Thyroid gland (tissue), 4 donors: ENCODE data around the gene DEFB132. TPM values are rescaled to one million over a fixed set of nuclear protein-coding genes. Genes with fewer than 3 reads are reported as not detected.
"Not testable (repeated sequence)": the region's sequence is repeated elsewhere in the genome, so short reads cannot be mapped to it uniquely, and the experiment has no call there.

ENCODE experiments used
- DNase-seq, 2 donors: peaks; one replicate each; pipeline ENCODE4 v3.0.0-alpha.2; 2019
- H3K27ac ChIP-seq, 3 donors: fragments of 200-600 bp; sonication (generic); 1 replicate in 2 of 3; 2 replicates in 1 of 3; pipeline ENCODE4 v1.5.1; 2016 to 2019; ENCODE audit warnings: mild to moderate bottlenecking in 1 of 3, moderate library complexity in 1 of 3
- H3K27me3 ChIP-seq: fragments of 200-600 bp; sonication (generic); one replicate; pipeline ENCODE4 v1.5.1; 2019
- H3K36me3 ChIP-seq, 2 donors: fragments of 200-600 bp; sonication (generic); one replicate each; pipeline ENCODE4 v1.5.1; 2016 to 2019
- H3K4me1 ChIP-seq, 2 donors: fragments of 200-600 bp; sonication (generic); one replicate each; pipeline ENCODE4 v1.5.1; 2017 to 2019
- H3K4me3 ChIP-seq, 3 donors: fragments of 200-600 bp; sonication (generic); replicated peaks in 1 of 3; 1 replicate in 2 of 3; 2 replicates in 1 of 3; pipeline ENCODE4 v1.5.1; 2016; ENCODE audit warnings: mild to moderate bottlenecking in 1 of 3
- H3K9me3 ChIP-seq: fragments of 200-600 bp; sonication (generic); one replicate; pipeline ENCODE4 v1.5.1; 2017
- POLR2A ChIP-seq, 2 donors: fragments of 450-650 bp; IDR thresholded peaks; one replicate each; pipeline ENCODE4 v1.6.1; 2017; ENCODE audit warnings: antibody characterized with exemption in 2 of 2, mild to moderate bottlenecking in 2 of 2, moderate library complexity in 1 of 2
- WGBS, 2 donors: methylation state at CpG; one replicate each; pipeline ENCODE4 v1.1.5; 2017; 5-methylcytosine and 5-hydroxymethylcytosine counted together
- intact Hi-C: fragments of 100-400 bp; cut with DNase I; formaldehyde crosslinking; loops from one replicate; pipeline ENCODE4 v1.15.1; 2023
- total RNA-seq, 4 donors: library from RNA; depleted of rRNA; stranded (reverse); fragments of >200 nt; gene quantifications; one replicate each; pipeline ENCODE4 v1.2.3, GENCODE V29; 2016
- TF ChIP-seq, protein P1 (sequence below), 6 experiments: fragments of 200-600 bp in 3 of 6; fragments of 450-650 bp in 3 of 6; sonication (generic) in 3 of 6; IDR thresholded peaks; one replicate each; pipeline ENCODE4 v1.5.1; 2016 to 2019; ENCODE audit warnings: antibody characterized with exemption in 6 of 6, mild to moderate bottlenecking in 2 of 6, inconsistent platforms in 1 of 6, moderate library complexity in 1 of 6

The DEFB132 gene
- total RNA-seq, 4 donors from 2014 or later, result not detected

DNA sequence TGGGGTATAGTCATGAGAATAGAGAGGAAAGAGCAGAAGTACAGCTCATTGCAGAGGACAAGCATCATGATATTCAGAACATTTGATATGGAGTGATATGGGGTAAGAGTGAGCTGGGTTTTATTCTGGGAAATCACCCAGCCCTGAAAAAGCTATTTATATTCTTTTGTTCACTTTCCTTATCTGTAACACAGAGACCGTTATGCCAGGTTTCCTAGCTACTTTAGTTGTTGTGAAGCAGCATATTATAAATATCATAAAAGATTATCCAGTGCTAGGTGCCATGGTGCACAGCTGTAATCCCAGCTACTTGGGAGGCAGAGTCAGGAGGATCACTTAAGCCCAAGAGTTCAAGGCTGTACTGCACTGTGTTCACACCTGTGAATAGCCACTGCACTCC, 40.3 kb upstream of the DEFB132 start:
- DNase-seq, result no peak
- H3K27ac ChIP-seq, result no peak overlapping the region
- intact Hi-C loops, result no loop called here
- no peaks in the 10 kb centered on the region for H3K4me1 ChIP-seq
- no peaks in the 10 kb centered on the region for H3K36me3 ChIP-seq
- TF ChIP-seq, protein P1, sequence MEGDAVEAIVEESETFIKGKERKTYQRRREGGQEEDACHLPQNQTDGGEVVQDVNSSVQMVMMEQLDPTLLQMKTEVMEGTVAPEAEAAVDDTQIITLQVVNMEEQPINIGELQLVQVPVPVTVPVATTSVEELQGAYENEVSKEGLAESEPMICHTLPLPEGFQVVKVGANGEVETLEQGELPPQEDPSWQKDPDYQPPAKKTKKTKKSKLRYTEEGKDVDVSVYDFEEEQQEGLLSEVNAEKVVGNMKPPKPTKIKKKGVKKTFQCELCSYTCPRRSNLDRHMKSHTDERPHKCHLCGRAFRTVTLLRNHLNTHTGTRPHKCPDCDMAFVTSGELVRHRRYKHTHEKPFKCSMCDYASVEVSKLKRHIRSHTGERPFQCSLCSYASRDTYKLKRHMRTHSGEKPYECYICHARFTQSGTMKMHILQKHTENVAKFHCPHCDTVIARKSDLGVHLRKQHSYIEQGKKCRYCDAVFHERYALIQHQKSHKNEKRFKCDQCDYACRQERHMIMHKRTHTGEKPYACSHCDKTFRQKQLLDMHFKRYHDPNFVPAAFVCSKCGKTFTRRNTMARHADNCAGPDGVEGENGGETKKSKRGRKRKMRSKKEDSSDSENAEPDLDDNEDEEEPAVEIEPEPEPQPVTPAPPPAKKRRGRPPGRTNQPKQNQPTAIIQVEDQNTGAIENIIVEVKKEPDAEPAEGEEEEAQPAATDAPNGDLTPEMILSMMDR (IDR thresholded peaks at IDR 0.05), result no peak
- no peak for TF ChIP-seq POLR2A (IDR thresholded peaks at IDR 0.05)
- no peaks in the 10 kb centered on the region for H3K27me3 ChIP-seq
- no peak overlapping the region for H3K4me3 ChIP-seq
- H3K9me3 ChIP-seq, result no peaks in the 10 kb centered on the region
- WGBS, 2 donors, result 78 to 79% methylated on average over 1 of the region's 1 CpG

DNA sequence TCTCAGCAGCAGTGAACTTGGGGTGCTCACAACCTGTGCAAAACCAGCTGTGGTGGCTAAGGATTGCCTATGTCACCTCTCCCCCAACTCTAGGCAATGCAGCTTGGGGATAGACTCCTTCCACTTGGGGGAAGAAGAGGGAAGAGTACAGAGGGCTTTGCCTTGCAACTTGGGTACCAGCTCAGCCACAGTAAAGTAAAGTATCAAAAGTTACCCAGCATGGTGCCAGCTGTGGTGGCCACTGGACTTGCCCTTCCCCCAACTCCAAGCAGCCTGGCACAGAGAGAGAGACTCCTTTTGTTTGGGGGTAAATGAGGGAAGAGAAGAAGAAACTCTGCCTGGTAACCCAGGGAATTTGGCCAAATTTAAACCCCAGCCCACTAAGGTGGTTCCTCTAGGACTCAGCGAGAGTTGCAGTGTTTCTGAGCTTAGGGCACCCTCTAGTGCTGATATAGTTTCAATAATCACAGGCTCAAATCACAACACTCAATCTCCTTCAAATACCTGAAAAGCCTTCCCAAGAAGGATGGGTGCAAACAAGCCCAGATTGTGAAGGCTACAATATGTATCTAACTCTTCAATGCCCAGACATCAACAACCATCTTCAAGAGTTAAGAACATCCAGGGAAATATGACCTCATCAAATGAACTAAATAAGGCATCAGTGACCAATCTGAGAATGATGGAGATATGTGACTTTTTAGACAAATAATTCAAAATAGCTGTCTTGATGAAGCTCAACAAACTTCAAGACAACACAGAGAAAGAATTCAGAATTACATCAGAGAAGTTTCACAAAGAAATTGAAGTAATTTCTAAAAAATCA, 38.0 kb upstream of the DEFB132 start:
- no peaks in the 10 kb centered on the region for H3K36me3 ChIP-seq

DNA sequence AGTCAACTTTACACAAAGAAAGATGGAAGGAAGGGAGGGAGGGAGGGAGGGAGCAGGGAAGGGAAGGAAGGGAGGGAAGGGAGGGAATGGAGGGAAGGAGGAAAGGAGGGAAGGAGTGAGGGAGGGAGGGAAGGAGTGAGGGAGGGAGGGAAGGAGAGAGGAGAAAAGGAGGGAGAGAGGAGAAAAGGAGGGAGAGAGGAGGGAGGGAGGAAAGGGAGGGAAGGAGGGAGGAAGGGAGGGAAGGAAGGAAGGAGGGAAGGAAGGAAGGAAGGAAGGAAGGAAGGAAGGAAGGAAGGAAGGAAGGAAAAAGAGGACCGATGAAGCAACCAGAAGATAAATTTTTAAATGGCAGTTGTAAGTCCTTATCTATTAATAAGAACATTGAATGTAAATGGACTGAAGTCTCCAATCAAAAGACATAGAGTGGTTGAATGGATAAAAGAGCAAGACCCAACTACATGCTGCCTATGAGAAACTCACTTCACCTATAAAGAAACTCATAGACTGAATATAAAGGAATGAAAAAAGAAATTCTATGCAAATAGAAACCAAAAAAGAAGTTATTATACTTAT, 36.2 kb upstream of the DEFB132 start:
- 51 to 68% methylated on average over 1 of the region's 1 CpG for WGBS, 2 donors
- TF ChIP-seq POLR2A (IDR thresholded peaks at IDR 0.05), result no peak
- TF ChIP-seq, protein P1 (IDR thresholded peaks at IDR 0.05), result no peak
- H3K4me1 ChIP-seq, result no peaks in the 10 kb centered on the region
- no peaks in the 10 kb centered on the region for H3K9me3 ChIP-seq
- no peak for DNase-seq
- H3K27ac ChIP-seq, result no peak overlapping the region
- H3K27me3 ChIP-seq, result no peaks in the 10 kb centered on the region
- H3K4me3 ChIP-seq, result no peak overlapping the region
- intact Hi-C loops, result no loop called here
- no peaks in the 10 kb centered on the region for H3K36me3 ChIP-seq

More for the DNA sequence above, 38.0 kb upstream of the DEFB132 start:
- 0% methylated on average over 1 of the region's 1 CpG for WGBS, 2 donors
- Histone ChIP-seq H3K27me3 (no peaks in the 10 kb centered on the region), H3K4me3 (no peak overlapping the region), H3K9me3 (no peaks in the 10 kb centered on the region), H3K27ac (no peak overlapping the region), H3K4me1 (no peaks in the 10 kb centered on the region)
- intact Hi-C loops, result no loop called here
- peak; percentile 7 to 12 for DNase-seq
- TF ChIP-seq, protein P1 (IDR thresholded peaks at IDR 0.05), result peak in 4 of 6 experiments; percentile 4 to 47 (median 42)
- TF ChIP-seq POLR2A (IDR thresholded peaks at IDR 0.05), result no peak

DNA sequence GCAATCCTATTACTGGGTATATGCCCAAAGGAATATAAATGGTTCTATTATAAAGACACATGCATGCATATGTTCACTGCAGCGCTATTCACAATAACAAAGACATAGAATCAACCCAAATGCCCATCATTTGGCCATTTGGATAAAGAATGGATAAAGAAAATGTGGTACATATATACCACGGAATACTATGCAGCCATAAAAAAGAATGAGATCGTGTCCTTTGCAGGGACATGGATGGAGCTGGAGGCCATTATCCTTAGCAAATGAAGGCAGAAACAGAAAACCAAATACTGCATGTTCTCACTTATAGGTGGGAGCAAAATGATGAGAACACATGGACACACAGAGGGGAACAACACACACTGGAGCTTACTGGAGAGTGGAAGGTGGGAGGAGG, 31.6 kb upstream of the DEFB132 start:
- H3K9me3 ChIP-seq, H3K4me3 ChIP-seq, H3K27ac ChIP-seq, H3K36me3 ChIP-seq, DNase-seq, H3K4me1 ChIP-seq, H3K27me3 ChIP-seq, intact Hi-C loops: not testable (repeated sequence)
- 91 to 94% methylated on average over 3 of the region's 3 CpGs for WGBS, 2 donors

DNA sequence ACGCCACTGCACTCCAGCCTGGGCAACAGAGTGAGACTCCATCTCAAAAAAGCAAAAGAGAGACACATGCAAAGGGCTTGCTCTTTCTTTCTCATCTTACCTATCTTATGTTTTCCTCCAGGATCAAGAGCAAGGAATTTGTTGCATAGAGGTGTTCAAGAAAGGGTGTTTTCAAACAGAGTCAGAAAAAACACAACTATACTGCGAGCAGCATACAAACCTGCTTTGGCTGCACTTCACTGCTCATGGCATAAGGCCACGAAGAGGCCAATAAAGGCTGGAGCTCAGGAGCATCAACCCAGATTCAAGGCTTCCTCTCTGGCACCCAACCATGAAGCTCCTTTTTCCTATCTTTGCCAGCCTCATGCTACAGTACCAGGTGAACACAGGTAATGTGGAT, 30.6 kb upstream of the DEFB132 start, which contains the start of gene DEFB129:
Gene DEFB129, plus strand, starts transcription at position 301 of the 400 bp plus-strand sequence. Its CDS starts 31 bp downstream, at position 332.
- no peak for TF ChIP-seq POLR2A (IDR thresholded peaks at IDR 0.05)
- TF ChIP-seq, protein P1 (IDR thresholded peaks at IDR 0.05), result no peak
- H3K27me3 ChIP-seq, result no peaks in the 10 kb centered on the region

More for the DNA sequence above, 30.6 kb upstream of the DEFB132 start, which contains the start of gene DEFB129:
- H3K4me1 ChIP-seq, result no peaks in the 10 kb centered on the region
- 41 to 46% methylated on average over 3 of the region's 3 CpGs for WGBS, 2 donors
- no peaks in the 10 kb centered on the region for H3K9me3 ChIP-seq
- H3K36me3 ChIP-seq, result no peaks in the 10 kb centered on the region
- DNase-seq, result peak in 1 of 2 donors; percentile 15
- intact Hi-C loops, result no loop called here
- no peak within 1 kb of the TSS for H3K4me3 ChIP-seq
- H3K27ac ChIP-seq, result no peak within 1 kb of the TSS
